ENCODE measurements around the gene ABCD1. TPM values are rescaled to one million over a fixed set of nuclear protein-coding genes. Genes with fewer than 3 reads are reported as not detected.
"Not testable (repeated sequence)": the region's sequence is repeated elsewhere in the genome, so short reads cannot be mapped to it uniquely, and the experiment has no call there.

The ABCD1 gene
- total RNA-seq, 3 donors from 2014 or later = 13.0 to 27.3 (median 13.0) TPM

DNA sequence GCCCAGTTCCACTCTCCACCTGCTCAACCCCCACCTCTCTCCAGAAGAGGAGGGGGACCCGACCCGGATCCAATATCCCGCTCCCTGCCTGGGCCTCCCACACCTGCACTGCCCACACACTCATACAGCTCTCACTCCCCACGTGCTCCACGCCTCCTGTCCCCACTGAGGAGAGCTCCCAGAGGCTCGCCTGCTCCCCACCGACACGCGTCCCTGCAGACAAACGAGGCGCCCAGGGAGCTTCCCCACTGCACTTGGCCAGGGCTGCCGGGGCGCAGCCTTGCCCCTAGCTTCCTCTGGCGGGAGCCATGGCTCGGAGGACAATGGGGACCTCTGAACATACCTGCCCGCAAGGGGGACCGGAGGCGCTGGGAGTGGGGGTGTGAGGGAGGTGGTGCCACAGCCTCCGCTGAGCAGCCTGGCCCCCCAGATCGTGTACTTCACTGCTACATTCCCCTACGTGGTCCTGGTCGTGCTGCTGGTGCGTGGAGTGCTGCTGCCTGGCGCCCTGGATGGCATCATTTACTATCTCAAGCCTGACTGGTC is 32.0 kb upstream of the ABCD1 start:
- Histone ChIP-seq H3K9me3 (no peaks in the 10 kb centered on the region), H3K4me1 (ENCODE audit: low read depth) (no peaks in the 10 kb centered on the region), H3K36me3 (ENCODE audit: low read depth) (no peaks in the 10 kb centered on the region), H3K4me3 (no peak overlapping the region)
- TF ChIP-seq, protein P1, sequence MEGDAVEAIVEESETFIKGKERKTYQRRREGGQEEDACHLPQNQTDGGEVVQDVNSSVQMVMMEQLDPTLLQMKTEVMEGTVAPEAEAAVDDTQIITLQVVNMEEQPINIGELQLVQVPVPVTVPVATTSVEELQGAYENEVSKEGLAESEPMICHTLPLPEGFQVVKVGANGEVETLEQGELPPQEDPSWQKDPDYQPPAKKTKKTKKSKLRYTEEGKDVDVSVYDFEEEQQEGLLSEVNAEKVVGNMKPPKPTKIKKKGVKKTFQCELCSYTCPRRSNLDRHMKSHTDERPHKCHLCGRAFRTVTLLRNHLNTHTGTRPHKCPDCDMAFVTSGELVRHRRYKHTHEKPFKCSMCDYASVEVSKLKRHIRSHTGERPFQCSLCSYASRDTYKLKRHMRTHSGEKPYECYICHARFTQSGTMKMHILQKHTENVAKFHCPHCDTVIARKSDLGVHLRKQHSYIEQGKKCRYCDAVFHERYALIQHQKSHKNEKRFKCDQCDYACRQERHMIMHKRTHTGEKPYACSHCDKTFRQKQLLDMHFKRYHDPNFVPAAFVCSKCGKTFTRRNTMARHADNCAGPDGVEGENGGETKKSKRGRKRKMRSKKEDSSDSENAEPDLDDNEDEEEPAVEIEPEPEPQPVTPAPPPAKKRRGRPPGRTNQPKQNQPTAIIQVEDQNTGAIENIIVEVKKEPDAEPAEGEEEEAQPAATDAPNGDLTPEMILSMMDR (IDR thresholded peaks at IDR 0.05) = no peak
- ATAC-seq = no peak
- peak in 1 of 3 donors; percentile 49 for DNase-seq
- intact Hi-C loops (cut with DNase I, micrococcal nuclease) = no loop called here

DNA sequence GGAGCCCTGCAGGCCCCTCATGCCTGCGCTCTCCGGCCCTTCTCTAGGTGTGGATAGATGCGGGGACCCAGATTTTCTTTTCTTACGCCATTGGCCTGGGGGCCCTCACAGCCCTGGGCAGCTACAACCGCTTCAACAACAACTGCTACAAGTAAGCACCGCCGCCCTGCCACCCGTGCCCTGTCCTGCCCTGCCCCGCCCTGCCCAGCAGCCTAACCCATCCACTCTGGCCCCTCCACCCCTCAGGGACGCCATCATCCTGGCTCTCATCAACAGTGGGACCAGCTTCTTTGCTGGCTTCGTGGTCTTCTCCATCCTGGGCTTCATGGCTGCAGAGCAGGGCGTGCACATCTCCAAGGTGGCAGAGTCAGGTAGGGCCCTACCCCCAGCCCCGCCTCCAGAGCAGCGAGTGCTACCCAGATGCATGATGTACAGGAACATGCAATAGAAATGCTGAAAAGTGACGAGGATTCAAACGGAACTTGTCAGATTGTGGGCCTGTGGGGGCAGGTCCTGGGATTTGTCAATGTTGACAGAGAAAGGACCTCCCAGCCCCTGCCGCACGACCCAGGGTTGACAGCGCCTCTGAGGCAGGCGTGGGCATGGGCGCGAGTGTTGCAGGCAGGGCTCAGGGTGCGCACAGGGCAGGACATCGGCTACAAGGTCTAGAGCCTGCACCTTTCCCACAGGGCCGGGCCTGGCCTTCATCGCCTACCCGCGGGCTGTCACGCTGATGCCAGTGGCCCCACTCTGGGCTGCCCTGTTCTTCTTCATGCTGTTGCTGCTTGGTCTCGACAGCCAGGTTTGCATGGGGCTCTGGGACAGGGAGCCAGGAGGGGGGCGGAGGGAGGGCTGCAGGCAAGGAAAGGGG is 31.2 kb upstream of the ABCD1 start:
- TF ChIP-seq, protein P1 (IDR thresholded peaks at IDR 0.05) = no peak
- DNase-seq = peak in 1 of 3 donors; percentile 47
- ATAC-seq = no peak
- H3K4me3 ChIP-seq = no peak overlapping the region
- no peaks in the 10 kb centered on the region for H3K9me3 ChIP-seq
- no peaks in the 10 kb centered on the region for H3K36me3 ChIP-seq (ENCODE audit: low read depth)
- peaks cover 2% of the 10 kb centered on the region for H3K4me1 ChIP-seq (ENCODE audit: low read depth)
- intact Hi-C loops (cut with DNase I, micrococcal nuclease) = no loop called here

DNA sequence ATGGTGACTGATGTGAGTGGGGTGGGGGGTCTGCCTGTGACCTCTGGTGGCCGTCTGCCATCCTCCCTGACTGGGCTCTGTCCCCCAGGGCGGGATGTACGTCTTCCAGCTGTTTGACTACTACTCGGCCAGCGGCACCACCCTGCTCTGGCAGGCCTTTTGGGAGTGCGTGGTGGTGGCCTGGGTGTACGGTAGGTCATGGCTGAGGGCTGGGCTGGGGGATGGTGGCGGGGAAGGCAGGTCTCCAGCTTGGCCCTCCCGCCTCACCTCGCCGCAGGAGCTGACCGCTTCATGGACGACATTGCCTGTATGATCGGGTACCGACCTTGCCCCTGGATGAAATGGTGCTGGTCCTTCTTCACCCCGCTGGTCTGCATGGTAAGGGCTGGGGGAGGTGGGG is 30.4 kb upstream of the ABCD1 start:
- H3K36me3 ChIP-seq (ENCODE audit: low read depth); DNase-seq; ATAC-seq; H3K4me3 ChIP-seq; H3K9me3 ChIP-seq; H3K4me1 ChIP-seq (ENCODE audit: low read depth); intact Hi-C loops (cut with DNase I, micrococcal nuclease): not testable (repeated sequence)

DNA sequence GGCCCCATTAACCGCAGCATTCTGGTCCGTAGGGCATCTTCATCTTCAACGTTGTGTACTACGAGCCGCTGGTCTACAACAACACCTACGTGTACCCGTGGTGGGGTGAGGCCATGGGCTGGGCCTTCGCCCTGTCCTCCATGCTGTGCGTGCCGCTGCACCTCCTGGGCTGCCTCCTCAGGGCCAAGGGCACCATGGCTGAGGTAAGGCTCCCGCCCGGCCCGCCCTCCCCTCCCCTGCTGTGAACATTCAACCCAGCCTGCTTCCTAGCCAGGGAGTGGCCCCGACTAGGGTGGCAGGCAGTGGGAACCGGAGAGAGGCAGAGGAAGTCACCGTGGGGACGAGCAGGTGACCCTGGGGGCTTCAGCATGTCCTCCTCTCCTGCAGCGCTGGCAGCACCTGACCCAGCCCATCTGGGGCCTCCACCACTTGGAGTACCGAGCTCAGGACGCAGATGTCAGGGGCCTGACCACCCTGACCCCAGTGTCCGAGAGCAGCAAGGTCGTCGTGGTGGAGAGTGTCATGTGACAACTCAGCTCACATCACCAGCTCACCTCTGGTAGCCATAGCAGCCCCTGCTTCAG is 29.9 kb upstream of the ABCD1 start:
- ATAC-seq = peak; percentile 27
- no peak for DNase-seq
- intact Hi-C loops (cut with DNase I, micrococcal nuclease) = no loop called here
- no peaks in the 10 kb centered on the region for H3K9me3 ChIP-seq
- TF ChIP-seq, protein P1 (IDR thresholded peaks at IDR 0.05) = no peak
- H3K36me3 ChIP-seq (ENCODE audit: low read depth) = no peaks in the 10 kb centered on the region
- H3K4me3 ChIP-seq = no peak overlapping the region
- H3K4me1 ChIP-seq (ENCODE audit: low read depth) = peaks cover 5% of the 10 kb centered on the region

DNA sequence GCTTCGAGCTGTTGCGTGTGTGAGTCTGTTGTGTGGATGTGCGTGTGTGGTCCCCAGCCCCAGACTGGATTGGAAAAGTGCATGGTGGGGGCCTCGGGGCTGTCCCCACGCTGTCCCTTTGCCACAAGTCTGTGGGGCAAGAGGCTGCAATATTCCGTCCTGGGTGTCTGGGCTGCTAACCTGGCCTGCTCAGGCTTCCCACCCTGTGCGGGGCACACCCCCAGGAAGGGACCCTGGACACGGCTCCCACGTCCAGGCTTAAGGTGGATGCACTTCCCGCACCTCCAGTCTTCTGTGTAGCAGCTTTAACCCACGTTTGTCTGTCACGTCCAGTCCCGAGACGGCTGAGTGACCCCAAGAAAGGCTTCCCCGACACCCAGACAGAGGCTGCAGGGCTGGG is 28.6 kb upstream of the ABCD1 start:
- ATAC-seq = no peak
- Histone ChIP-seq H3K36me3 (ENCODE audit: low read depth) (no peaks in the 10 kb centered on the region), H3K4me1 (ENCODE audit: low read depth) (peaks cover 9% of the 10 kb centered on the region), H3K4me3 (no peak overlapping the region), H3K9me3 (no peaks in the 10 kb centered on the region)
- intact Hi-C loops (cut with DNase I, micrococcal nuclease) = no loop called here
- no peak for DNase-seq
- TF ChIP-seq, protein P1 (IDR thresholded peaks at IDR 0.05) = no peak

DNA sequence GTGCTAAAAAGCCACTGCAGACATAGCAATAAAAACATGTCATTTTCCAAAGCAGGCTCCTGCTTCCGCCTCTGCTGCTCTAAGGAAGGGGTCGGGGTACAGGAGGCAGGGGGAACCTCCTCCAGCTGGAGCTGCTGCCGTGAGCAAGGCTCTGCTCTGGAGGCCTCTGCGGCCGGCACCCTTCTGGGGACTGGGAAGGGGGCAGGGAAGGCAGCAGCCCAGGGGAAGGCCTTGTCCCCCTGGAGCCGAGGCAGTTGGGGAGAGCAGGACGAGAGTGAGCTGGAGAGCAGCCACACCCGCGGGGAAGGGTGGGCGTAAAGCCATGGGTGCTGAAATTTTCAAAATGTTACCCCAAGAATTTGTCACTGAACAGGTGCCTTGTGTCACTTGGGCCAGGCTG is 28.1 kb upstream of the ABCD1 start:
- H3K4me3 ChIP-seq; intact Hi-C loops (cut with DNase I, micrococcal nuclease); H3K9me3 ChIP-seq; ATAC-seq; H3K36me3 ChIP-seq (ENCODE audit: low read depth); H3K4me1 ChIP-seq (ENCODE audit: low read depth); DNase-seq: not testable (repeated sequence)

DNA sequence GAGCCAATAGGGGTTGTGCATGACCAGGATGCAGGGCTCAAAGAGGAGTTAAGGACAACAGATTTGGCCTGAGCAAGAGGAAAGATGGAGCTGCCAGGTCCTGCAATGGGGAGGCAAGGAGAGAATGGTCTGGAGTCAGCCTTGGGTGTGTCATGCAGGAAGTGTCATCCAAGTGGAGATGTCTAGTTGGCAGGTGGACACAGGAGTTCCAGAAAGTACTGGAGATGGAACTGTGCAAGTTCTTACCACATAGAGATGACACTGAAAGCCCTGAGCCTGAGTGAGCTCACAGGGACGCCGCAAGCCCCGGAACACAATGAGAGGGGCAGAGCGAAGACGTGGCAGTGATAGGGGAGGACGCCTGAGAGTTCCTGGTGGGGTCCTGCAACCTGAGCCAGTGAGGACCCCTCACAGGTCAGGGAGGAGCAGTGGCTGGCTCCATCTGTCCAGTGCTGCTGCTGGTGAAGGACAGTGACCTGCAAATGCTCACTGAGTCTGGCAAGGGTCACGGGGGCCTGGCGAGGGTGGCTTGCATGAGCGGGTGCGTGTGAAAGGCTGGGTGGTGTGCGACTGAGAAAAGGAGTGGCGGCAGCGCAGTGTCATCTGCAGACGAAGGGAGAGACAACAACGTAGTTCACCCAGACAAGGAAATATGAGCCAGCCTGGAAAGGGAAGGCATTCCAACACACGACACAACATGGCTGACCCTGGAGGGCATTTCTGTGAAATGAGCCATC is 27.5 kb upstream of the ABCD1 start:
- H3K4me1 ChIP-seq (ENCODE audit: low read depth); H3K36me3 ChIP-seq (ENCODE audit: low read depth); H3K4me3 ChIP-seq; ATAC-seq; H3K9me3 ChIP-seq; DNase-seq; intact Hi-C loops (cut with DNase I, micrococcal nuclease): not testable (repeated sequence)

Measured in mucosa of descending colon (tissue), 3 donors.